Central memory CD8-positive, alpha-beta T cell (primary cell): ENCODE measurements around the gene IGFL3.
"Not testable (repeated sequence)": the region's sequence is repeated elsewhere in the genome, so short reads cannot be mapped to it uniquely, and the experiment has no call there.

Source experiments
- ATAC-seq: fragments of 150-1000 bp; cut with Tn5 transposase; replicated peaks from 2 replicates; pipeline ENCODE4 v1.10.0; 2022; ENCODE audit warnings: mild to moderate bottlenecking, moderate FRiP score, moderate number of reproducible peaks; ENCODE audit not compliant: poor library complexity, severe bottlenecking; ENCODE audit errors: extremely low read depth
- DNase-seq, 2 donors: peaks; one replicate each; pipeline ENCODE4 v3.0.0; 2021; ENCODE audit warnings: low spot score in 2 of 2
- H3K27ac Mint-ChIP-seq: one replicate; pipeline ENCODE4 v1.8.0; 2022; ENCODE audit warnings: low read depth, mild to moderate bottlenecking, moderate library complexity, mixed read lengths
- H3K27me3 Mint-ChIP-seq: one replicate; pipeline ENCODE4 v1.8.0; 2022; ENCODE audit warnings: mixed read lengths
- H3K36me3 Mint-ChIP-seq: one replicate; pipeline ENCODE4 v1.8.0; 2022; ENCODE audit warnings: mild to moderate bottlenecking, moderate library complexity, mixed read lengths; ENCODE audit not compliant: insufficient read depth
- H3K4me1 Mint-ChIP-seq: one replicate; pipeline ENCODE4 v1.8.0; 2022; ENCODE audit warnings: mixed read lengths
- H3K4me3 Mint-ChIP-seq: one replicate; pipeline ENCODE4 v1.8.0; 2022; ENCODE audit warnings: mild to moderate bottlenecking, moderate library complexity, mixed read lengths
- H3K9me3 Mint-ChIP-seq: one replicate; pipeline ENCODE4 v1.8.0; 2022; ENCODE audit warnings: mixed read lengths

The IGFL3 gene

GRCh38 chr19:46113726-46114125 lies 10.8 kb downstream of the IGFL3 start:
- DNase-seq (no peak), ATAC-seq (no peak)
- peaks cover 3% of the 10 kb centered on the region for H3K36me3 Mint-ChIP-seq
- H3K4me3 Mint-ChIP-seq: no peak overlapping the region
- H3K27ac Mint-ChIP-seq: no peak overlapping the region
- peaks cover 61% of the 10 kb centered on the region for H3K27me3 Mint-ChIP-seq
- H3K9me3 Mint-ChIP-seq: no peaks in the 10 kb centered on the region
- no peaks in the 10 kb centered on the region for H3K4me1 Mint-ChIP-seq

DNA sequence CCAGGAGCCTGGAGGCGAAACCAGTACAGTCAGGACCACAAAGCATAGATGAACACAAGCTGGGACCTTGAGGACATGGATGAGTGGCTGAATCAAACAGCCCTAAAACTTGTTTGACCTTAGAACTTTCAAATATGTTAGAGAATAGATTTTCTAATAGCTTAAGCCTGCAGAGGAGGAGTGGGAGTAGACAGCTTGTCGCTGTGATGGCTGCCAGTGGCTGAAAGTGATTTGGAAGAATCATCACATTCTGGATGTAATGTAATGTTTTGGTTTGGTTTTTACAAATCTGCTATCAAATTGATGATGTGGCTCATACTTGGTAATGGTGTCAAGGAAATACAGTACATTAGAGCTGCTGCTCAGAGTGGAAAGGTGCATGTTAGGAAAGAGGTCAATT lies 12.0 kb downstream of the IGFL3 start:
- ATAC-seq: no peak
- no peak overlapping the region for H3K4me3 Mint-ChIP-seq
- H3K4me1 Mint-ChIP-seq: no peaks in the 10 kb centered on the region
- H3K36me3 Mint-ChIP-seq: peaks cover 3% of the 10 kb centered on the region
- no peak for DNase-seq
- H3K9me3 Mint-ChIP-seq: no peaks in the 10 kb centered on the region
- peaks cover 49% of the 10 kb centered on the region for H3K27me3 Mint-ChIP-seq
- no peak overlapping the region for H3K27ac Mint-ChIP-seq

- Mint-ChIP-seq H3K36me3 (peaks cover 3% of the 10 kb centered on the region), H3K27me3 (peaks cover 44% of the 10 kb centered on the region), H3K4me1 (no peaks in the 10 kb centered on the region), H3K4me3 (no peak overlapping the region), H3K27ac (no peak overlapping the region), H3K9me3 (no peaks in the 10 kb centered on the region)
- ATAC-seq (no peak), DNase-seq (no peak)
Measured at GRCh38 chr19:46111376-46111775, 13.1 kb downstream of the IGFL3 start.

- H3K27me3 Mint-ChIP-seq: peaks cover 29% of the 10 kb centered on the region
- no peak for ATAC-seq
- no peaks in the 10 kb centered on the region for H3K4me1 Mint-ChIP-seq
- H3K27ac Mint-ChIP-seq: no peak overlapping the region
- no peak for DNase-seq
- H3K36me3 Mint-ChIP-seq: peaks cover 3% of the 10 kb centered on the region
- H3K4me3 Mint-ChIP-seq: no peak overlapping the region
- no peaks in the 10 kb centered on the region for H3K9me3 Mint-ChIP-seq
Measured at GRCh38 chr19:46109876-46110275, 14.6 kb downstream of the IGFL3 start.

GRCh38 chr19:46107371-46107770 lies 17.1 kb downstream of the IGFL3 start:
- no peak overlapping the region for H3K4me3 Mint-ChIP-seq
- DNase-seq: no peak
- ATAC-seq: no peak
- no peak overlapping the region for H3K27ac Mint-ChIP-seq
- no peaks in the 10 kb centered on the region for H3K36me3 Mint-ChIP-seq
- no peaks in the 10 kb centered on the region for H3K9me3 Mint-ChIP-seq
- H3K4me1 Mint-ChIP-seq: no peaks in the 10 kb centered on the region
- H3K27me3 Mint-ChIP-seq: peaks cover 4% of the 10 kb centered on the region

DNA sequence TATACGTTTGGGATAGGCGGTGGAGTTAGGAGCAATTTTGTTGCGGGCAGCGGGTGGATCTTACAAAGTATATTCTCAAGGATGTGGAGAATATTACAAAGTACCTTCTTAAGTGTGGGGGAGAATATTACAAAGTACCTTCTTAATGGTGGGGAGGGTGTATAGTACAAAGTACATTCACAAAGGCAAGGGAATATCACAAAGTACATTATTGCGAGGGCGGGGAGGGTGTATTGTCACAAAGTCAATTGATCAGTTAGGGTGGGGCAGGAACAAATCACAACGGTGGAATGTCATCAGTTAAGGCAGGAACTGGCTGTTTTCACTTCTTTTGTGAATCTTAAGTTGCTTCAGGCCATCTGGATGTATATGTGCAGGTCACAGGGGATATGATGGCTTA lies 22.2 kb downstream of the IGFL3 start:
- not testable (repeated sequence) for H3K4me1 Mint-ChIP-seq, H3K9me3 Mint-ChIP-seq, H3K4me3 Mint-ChIP-seq, DNase-seq, H3K36me3 Mint-ChIP-seq, ATAC-seq, H3K27ac Mint-ChIP-seq
- peaks cover 29% of the 10 kb centered on the region for H3K27me3 Mint-ChIP-seq

- Mint-ChIP-seq H3K27me3 (peaks cover 40% of the 10 kb centered on the region), H3K4me1 (no peaks in the 10 kb centered on the region), H3K36me3 (no peaks in the 10 kb centered on the region), H3K27ac (no peak overlapping the region), H3K4me3 (no peak overlapping the region), H3K9me3 (peaks cover 11% of the 10 kb centered on the region)
- no peak for DNase-seq
- no peak for ATAC-seq
Measured at GRCh38 chr19:46101293-46101692, 23.2 kb downstream of the IGFL3 start.

DNA sequence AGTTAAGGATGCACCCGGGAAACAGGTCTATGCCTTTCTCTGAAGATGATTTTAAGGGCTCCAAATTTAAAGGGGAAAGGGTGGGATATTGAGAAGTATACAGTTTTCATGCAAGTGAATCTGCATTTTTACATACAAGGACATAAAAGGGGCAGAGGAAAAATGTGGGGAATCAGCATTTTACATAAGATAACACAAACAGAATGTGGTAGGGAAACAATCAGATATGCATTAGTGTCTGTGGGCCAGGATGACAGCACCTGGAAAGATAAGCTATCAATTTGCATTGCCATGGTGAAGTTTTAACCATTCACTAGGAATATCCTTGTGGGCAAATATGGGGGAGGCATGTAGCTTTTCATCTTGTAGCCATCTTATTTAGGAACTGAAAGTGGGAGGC lies 24.1 kb downstream of the IGFL3 start:
- Mint-ChIP-seq H3K4me1 (no peaks in the 10 kb centered on the region), H3K36me3 (no peaks in the 10 kb centered on the region), H3K27ac (no peak overlapping the region), H3K9me3 (peaks cover 11% of the 10 kb centered on the region), H3K4me3 (no peak overlapping the region), H3K27me3 (peaks cover 49% of the 10 kb centered on the region)
- no peak for ATAC-seq
- DNase-seq: no peak

DNA sequence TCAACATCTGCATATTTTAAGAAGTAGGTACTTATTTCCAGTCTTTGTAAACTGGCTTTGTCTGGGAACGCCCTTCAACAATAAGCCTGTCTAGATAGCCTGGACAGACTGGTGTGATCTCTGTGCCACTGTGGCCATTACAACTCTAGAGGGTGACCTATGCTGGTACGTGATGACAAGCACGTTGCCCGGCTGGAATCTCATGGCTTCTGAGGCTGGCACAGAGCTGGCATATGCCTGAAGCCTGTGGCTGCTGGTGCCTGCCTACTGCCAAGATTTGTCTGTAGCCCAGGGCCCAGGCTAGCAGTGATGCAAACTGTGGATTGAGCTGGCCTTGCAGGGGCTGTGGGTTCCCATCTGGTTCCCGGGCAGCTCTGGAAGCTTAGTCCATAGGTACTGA lies 34.0 kb downstream of the IGFL3 start:
- no peak overlapping the region for H3K4me3 Mint-ChIP-seq
- DNase-seq (no peak), ATAC-seq (no peak)
- H3K4me1 Mint-ChIP-seq: no peaks in the 10 kb centered on the region
- no peak overlapping the region for H3K27ac Mint-ChIP-seq
- no peaks in the 10 kb centered on the region for H3K36me3 Mint-ChIP-seq
- H3K9me3 Mint-ChIP-seq: peaks cover 26% of the 10 kb centered on the region
- peaks cover 58% of the 10 kb centered on the region for H3K27me3 Mint-ChIP-seq

DNA sequence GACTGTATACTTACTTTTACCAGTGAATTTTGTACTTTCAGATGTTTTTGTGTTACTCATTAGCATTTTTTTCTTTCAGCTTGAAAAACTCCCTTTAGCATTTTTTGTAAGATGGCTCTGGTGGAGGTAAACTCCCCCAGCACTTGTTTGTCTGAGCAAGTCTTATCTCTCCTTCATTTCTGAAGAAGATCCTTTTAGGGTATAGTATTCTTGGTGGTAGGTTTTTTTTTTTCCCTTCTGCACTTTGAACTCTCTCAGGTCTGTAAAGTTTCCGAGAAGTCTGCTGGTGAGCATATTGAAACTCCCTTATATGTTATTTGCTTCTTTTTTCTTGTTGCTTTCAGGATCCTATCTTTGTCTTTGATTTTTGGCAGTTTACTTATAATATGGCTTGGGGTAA lies 35.1 kb downstream of the IGFL3 start:
- DNase-seq: no peak
- H3K9me3 Mint-ChIP-seq: peaks cover 26% of the 10 kb centered on the region
- H3K4me1 Mint-ChIP-seq: no peaks in the 10 kb centered on the region
- H3K27ac Mint-ChIP-seq: no peak overlapping the region
- no peak for ATAC-seq
- H3K36me3 Mint-ChIP-seq: no peaks in the 10 kb centered on the region
- H3K4me3 Mint-ChIP-seq: no peak overlapping the region
- peaks cover 58% of the 10 kb centered on the region for H3K27me3 Mint-ChIP-seq

DNA sequence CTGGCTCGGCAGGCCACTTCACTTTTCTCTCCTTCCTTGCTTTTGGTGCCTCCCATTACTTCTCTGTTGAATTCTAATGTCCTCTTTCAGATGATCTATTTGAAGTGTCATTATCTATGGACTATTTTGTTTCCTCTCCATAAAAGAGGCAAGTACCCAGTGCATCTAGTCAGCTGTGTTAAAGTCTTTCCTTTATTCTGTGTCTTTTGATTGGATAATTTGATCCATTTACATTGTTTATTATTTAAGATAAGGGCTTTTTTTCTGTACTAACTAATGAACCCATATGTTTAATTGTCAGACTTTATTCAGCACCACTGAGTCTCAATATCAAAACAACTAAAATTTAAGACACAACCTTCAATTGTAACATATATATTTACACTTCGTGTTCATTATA lies 36.4 kb downstream of the IGFL3 start:
- Mint-ChIP-seq H3K27ac (no peak overlapping the region), H3K4me1 (no peaks in the 10 kb centered on the region), H3K9me3 (peaks cover 26% of the 10 kb centered on the region), H3K36me3 (no peaks in the 10 kb centered on the region), H3K27me3 (peaks cover 58% of the 10 kb centered on the region), H3K4me3 (no peak overlapping the region)
- DNase-seq (no peak), ATAC-seq (no peak)

- Mint-ChIP-seq H3K36me3 (no peaks in the 10 kb centered on the region), H3K27me3 (peaks cover 74% of the 10 kb centered on the region), H3K9me3 (peaks cover 24% of the 10 kb centered on the region), H3K4me1 (no peaks in the 10 kb centered on the region), H3K4me3 (no peak overlapping the region), H3K27ac (no peak overlapping the region)
- DNase-seq: no peak
- ATAC-seq: no peak
Measured at GRCh38 chr19:46085888-46086287, 38.6 kb downstream of the IGFL3 start.

DNA sequence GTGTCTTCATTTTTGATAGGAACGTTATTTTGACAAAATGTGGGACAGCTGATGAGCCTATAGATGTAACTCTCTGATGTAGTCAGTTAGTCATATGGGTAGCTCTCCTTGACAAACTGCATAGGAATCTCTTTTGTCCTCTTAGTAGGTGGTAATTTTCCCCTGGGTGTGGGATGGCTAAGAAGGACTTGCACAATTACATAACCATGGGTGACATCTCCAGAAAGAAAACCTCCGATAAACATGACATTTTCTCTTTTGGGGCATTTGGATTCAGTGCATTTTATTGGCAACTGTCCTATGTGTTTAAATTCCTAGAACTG lies 41.8 kb downstream of the IGFL3 start:
- H3K27ac Mint-ChIP-seq: no peak overlapping the region
- H3K27me3 Mint-ChIP-seq: peaks cover 72% of the 10 kb centered on the region
- peaks cover 10% of the 10 kb centered on the region for H3K9me3 Mint-ChIP-seq
- ATAC-seq (no peak), DNase-seq (no peak)
- no peaks in the 10 kb centered on the region for H3K4me1 Mint-ChIP-seq
- H3K4me3 Mint-ChIP-seq: no peak overlapping the region
- no peaks in the 10 kb centered on the region for H3K36me3 Mint-ChIP-seq
